HG03354 (cell line): Measurements from ENCODE around the gene MAGEA4.

Source experiments
- ATAC-seq: cut with Tn5 transposase; IDR thresholded peaks from one replicate; pipeline ENCODE4 v1.9.1; 2021; ENCODE audit warnings: mild to moderate bottlenecking; ENCODE audit not compliant: unreplicated experiment, poor library complexity, severe bottlenecking

The MAGEA4 gene

GRCh38 chrX:151922692-151923091 lies 10.0 kb downstream of the MAGEA4 start:
- no peak for ATAC-seq

GRCh38 chrX:151923648-151924047 lies 11.0 kb downstream of the MAGEA4 start:
- no peak for ATAC-seq

DNA sequence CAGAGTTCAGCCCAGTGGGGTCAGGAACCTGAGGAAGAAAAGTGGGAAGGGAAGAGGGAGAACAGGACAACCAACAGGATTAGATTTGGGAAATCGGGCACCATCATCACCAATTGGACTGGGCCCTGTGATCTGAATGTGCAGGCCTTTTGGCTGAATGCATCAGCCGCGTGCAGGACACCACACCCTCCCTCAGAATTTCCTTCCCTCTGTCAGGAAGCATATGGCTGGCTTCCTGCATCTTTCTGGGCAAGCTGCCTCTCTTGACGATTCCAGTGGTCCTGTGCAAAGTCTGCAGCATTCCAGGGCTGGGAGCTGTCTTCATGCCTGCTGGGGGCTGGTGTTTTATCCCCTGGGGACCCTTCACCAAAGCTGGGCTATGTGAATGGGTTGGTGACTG lies 16.4 kb downstream of the MAGEA4 start:
- no peak for ATAC-seq

DNA sequence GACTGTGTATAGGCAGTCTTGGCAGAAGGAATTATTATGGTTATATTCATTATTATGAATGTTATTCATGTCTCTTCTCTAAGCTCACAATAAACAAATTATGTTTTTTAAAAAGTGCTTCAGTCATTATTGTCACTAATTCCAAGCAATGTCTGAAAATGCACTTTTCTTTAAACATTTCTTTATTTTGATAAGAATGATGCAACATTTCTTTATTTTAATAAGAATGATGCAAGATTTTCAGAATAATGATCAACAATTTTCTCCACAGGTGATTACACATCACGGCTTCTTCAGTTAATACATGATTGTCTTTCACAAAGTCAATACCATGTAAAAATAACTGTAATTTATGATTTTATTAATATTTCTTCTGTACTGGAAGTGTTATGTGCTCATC lies 22.7 kb downstream of the MAGEA4 start:
- no peak for ATAC-seq

GRCh38 chrX:151938172-151938571 lies 25.5 kb downstream of the MAGEA4 start:
- no peak for ATAC-seq

DNA sequence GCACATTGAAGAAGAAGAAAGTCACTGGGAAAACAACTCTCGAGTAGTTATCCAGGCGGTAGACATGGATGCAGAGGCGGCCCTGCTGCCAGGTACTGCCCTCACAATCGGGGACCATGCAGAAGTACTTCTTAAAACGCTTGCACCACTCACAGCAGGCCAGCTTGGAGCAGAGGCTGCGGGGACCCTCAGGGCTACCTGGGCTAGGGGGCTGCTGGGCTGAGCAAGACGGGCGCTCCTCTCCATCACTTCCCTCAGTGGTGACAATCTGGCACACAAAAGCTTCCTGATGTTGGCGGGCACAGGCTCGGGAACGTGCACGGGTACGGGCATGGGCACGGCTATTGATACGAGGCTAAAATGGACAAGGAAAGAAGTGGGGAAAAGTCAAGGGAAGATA lies 42.0 kb downstream of the MAGEA4 start:
- ATAC-seq, result no peak

DNA sequence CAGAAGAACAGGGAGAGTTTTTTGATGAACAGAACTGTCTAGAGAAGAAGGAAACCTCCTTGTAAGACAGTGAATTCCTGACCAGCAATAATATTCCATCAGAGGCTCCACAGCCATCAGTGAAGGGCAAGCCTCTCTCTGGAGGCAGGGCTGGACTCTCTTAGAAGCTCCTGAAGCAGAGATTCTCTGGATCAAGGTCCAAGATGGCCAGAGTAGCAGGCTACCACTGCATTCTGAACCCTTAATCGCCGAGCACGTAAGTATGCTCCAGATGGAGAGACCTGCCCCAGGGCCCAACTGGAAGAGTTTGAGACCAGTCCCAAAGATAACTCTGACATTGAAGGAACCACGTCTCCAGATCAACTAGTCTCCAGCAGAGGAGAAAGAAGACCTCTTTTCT lies 45.4 kb downstream of the MAGEA4 start:
- ATAC-seq, result no peak

GRCh38 chrX:151962034-151962433 lies 49.3 kb downstream of the MAGEA4 start:
- ATAC-seq, result no peak

GRCh38 chrX:151966236-151966635 lies 53.5 kb downstream of the MAGEA4 start:
- ATAC-seq, result no peak

- ATAC-seq, result no peak
Observed at GRCh38 chrX:151970027-151970426, 57.3 kb downstream of the MAGEA4 start.

- ATAC-seq, result no peak
Observed at GRCh38 chrX:151970661-151971060, 58.0 kb downstream of the MAGEA4 start.

GRCh38 chrX:151973060-151973661 lies 60.5 kb downstream of the MAGEA4 start:
- no peak for ATAC-seq

DNA sequence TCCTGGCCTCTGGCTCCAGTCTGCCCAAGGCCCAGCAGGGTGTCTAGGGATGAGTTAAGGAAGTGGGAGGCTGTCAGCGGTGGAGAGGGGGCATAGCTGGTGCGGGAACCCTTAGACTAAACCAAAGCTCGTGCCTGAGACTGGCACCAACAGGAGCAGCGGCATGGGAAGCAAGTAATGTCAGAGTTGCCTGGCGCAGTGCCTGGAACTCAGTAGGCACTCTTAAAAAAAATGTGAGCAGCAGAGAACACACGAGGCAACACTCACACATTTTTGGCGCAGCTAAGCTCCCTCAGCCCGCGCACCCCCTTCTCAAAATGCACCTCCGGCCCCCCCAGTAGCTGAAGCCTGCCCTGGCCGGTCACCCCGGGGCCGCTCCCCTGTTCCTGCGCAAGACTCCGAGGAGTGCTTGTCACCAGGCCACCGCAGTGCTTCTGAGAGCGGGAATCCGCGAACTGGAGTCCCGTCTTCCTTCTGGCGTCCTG lies 61.2 kb downstream of the MAGEA4 start:
- no peak for ATAC-seq
